Hepatocyte (in vitro differentiated cells): Measurements from ENCODE around the gene LRRC71.

Experiments used
- CTCF ChIP-seq: fragments of 200-600 bp; sonication (generic); IDR thresholded peaks from 2 replicates; pipeline ENCODE4 v1.5.1; 2016; ENCODE audit warnings: antibody characterized with exemption, mild to moderate bottlenecking; ENCODE audit not compliant: poor library complexity
- EZH2 ChIP-seq: fragments of 200-600 bp; sonication (generic); IDR thresholded peaks from 2 replicates; pipeline ENCODE4 v1.6.1; 2016; ENCODE audit warnings: antibody characterized with exemption, mild to moderate bottlenecking, borderline replicate concordance
- EZH2phosphoT487 ChIP-seq: fragments of 200-600 bp; sonication (generic); IDR thresholded peaks from one replicate; pipeline ENCODE4 v1.6.1; 2018; ENCODE audit warnings: antibody characterized with exemption, mild to moderate bottlenecking, low read depth, moderate library complexity; ENCODE audit not compliant: unreplicated experiment, severe bottlenecking

GRCh38 chr1:156921053-156921529 is 659 bp downstream of the LRRC71 start:
- TF ChIP-seq CTCF (no peak), EZH2 (peak; percentile 10), EZH2phosphoT487 (no peak)
